Right forelimb (tissue), 1 donor: ENCODE results near the gene MRTFA.
"Not testable (repeated sequence)": the region's sequence is repeated elsewhere in the genome, so short reads cannot be mapped to it uniquely, and the experiment has no call there.

Source experiments
- DNase-seq: peaks from one replicate; pipeline ENCODE4 v3.0.0-alpha.2; 2018

MRTFA gene

DNA sequence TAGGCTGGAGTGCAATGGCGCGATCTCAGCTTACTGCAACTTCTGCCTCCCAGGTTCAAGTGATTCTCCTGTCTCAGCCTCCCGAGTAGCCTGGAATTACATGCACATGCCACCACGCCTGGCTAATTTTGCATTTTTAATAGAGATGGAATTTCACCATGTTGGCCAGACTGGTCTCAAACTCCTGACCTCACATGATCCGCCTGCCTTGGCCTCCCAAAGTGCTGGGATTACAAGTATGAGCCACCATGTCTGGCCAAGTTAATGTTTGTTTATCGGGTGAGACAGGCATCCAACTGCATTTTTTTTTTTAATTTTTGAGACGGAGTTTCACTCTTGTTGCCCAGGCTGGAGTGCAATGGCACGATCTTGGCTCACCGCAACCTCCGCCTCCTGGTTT, 20.1 kb upstream of the MRTFA start:
- DNase-seq: not testable (repeated sequence)

DNA sequence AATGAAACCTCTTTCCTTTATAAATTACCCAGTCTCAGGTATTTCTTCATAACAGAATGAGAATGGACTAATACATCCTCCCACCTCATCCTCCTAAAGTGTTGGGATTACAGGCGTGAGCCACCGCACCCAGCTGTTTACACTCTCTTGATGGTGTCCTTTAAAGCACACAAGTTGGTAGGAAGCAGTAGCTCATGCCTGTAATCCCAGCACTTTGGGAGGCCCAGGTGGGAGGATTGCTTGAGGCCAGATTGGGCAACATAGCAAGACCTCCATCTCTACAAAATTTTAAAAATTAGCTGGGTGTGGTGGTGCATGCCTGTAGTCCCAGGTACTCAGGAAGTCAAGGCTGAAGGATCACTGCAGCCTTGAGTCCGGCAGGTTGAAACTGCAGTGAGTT, 19.4 kb upstream of the MRTFA start:
- not testable (repeated sequence) for DNase-seq

DNA sequence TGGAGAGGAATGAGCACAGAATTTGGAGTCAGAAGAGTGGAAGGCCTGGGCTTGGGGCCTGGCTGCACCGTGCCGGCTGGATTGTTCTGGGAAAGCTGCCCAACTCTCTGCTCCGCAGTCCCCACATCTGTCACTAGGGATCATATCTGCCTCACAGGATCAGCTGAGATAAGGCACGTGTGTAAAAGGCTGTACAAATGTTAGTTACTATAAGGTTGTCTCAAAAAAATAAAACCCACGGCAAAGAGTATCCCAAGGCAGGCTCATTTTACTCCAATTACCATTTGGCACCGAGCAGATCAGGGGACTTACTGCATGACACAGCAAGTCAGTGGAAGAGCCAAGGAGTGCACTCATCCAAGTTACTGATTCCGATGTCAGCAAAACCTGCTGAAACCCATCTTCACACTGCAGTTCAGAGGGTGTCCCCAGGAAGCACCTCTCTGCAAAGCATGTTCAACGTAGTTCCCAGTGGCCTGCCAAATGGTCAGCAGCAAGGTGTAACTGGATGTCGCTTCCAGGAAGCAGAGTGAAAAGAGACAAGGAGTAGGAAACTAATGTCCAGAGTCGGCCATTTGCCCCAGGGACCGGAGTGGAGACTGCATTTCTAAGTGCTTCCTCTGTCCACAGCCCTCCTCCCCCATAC, 18.1 kb upstream of the MRTFA start:
- peak; percentile 76 for DNase-seq

DNA sequence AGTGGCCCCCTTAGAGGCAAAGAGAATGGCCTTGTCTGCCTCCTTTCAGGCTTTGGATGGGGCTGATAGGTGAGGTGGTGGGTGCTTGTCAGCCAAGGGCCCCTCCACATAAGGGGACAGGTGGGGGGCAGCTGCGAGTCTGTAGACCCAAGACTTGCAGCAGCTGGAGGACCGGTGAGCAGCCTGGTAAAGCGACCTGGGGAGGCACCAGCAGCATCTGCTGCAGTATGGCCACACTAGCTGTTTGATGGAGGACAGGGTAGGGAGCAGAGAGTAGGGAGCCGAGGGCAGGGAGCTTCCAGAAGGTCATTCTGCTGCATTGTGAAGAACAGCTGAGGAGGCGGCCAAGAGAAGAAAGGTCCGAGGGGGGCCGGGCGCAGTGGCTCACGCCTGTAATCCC, 16.8 kb upstream of the MRTFA start:
- no peak for DNase-seq

DNA sequence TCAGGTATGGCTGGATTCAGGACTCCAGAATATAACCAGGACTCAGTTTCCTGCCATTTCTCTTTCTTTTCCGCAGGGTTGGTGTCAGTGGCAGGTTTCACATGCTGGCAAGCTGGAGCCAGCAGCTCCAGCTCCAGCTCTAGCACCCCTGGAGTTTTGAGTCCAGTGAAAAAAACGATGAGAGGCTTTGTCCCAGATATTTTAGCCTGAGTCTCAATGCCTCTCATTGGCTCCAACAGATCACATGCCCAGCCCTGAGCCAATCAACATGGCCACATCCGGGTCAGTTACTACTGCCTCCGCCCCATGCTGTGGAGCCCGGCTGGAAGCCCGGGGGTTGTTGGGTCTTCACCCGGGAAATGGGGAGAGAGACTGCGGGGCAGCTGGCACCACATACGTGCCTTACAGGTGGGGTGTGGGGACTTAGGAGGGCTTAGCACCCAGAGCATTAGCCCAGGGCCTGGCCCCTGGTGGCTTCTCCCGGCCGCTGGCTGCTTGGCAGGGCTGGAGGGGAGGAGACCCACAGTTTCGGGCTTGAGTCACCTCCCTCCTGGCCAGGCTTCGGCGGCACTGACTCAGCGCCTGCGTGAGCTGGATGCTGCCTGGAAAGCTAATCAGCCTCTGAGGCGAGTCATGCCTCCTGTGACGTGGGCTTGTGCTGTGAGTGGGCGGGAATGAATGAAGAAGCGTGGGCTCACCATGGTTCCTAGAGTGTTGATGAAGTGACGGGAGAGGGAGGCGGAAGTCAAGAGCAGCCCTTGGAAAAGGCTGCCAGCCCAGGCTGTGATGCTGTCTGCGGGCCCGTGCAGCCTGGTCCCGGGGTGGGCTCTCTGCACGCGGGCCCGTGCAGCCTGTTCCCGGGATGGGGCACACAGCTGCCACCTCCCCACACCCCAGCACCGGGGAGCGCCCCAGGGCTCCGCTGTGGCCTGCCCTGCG, 15.3 kb upstream of the MRTFA start:
- DNase-seq: peak; percentile 96

DNA sequence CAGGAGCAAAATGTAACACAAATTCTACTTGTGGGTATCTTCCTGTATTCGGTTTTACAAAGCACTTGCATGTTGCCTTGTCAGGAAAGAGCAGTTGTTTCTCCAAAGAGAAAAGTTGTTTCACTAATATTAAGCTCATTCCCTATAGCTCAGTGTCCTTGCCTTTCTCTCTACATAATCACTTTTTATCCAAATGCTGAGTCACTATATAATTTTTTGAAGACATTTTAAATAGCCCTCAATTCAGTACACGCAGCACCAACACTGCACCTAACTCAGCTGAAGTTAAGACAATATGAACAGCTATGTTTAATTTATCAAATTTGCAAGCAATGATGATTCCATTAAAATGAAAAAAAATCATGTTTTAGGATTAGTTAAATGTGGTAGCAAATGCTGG, 14.5 kb upstream of the MRTFA start:
- DNase-seq: no peak

DNA sequence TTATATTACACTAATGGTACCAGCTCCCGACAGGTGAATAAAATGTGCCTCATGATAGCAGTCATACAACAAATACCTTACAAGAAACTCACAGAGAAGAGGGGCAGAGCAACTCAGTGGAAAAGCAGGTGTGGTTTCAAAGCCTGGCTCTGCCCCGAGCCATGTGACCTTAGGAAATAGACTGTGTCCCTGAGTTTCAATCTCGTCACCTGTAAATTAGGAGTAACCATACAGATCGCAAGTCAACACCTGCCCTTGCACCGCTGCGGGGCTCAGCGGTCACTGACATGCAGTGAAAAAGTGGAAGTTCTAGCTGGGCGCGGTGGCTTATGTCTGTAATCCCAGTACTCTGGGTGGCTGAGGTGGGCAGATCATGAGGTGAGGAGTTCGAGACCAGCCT, 11.9 kb upstream of the MRTFA start:
- no peak for DNase-seq

DNA sequence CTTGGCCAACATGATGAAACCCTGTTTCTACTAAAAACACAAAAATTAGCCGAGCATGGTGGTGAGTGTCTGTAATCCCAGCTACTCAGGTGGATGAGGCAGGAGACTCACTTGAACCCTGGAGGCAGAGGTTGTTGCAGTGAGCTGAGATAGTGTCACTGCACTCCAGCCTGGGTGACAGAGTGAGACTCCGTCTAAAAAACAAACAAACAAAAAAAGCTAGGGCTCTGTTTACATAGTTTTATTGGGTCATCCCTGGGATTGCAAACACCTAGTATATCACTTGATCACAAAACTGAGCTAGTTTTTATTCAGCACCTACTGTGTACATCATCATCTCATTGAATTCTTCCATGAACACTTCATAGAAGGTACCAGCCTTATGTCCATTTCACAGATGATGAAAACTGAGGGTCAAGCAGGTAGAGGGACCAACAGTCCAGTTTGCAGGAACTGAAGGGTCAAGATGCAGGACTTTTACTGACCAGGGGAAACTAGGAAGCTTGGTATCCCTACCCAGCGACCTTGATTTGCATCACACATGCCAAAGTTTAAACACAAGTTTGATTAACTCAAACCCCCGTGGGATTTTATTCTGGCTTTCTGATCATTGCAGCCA, 9.2 kb upstream of the MRTFA start:
- DNase-seq: no peak

DNA sequence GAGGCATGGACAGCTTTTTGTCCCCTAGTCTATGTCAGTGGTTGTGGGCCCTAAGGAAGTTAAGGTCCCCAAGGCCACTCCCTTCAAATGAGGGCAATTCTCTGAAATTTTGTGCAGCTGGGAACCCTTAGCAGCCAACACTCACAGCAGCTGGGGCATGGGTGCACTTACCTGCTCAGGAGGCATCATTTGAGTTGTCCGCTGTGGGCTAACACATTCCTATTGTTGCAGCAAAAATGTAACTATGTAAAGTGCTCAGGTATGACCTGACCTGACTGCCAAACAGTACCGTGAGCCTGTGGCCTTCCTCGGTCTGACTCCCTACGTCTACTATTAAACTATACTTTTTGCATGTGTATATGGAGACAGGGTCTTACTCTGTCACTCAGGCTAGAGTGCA, 5.8 kb upstream of the MRTFA start:
- no peak for DNase-seq

DNA sequence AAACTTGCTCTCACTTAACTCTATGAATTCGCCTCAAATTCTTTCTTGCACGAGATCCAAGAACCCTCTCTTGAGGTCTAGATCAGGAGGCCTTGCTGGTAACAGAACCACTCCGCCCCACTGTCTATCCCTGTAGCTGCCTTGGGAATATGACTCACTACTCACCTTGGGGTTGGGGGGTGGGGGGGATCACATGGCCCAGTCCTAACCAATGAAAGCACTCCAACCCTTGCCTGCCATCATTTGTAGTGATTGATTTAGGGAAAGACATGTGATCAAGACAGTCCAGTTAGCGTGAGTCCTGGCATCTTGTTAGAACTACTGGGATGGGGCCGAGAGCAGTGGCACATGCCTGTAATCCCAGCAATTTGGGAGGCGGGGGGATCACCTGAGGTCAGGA, 4.8 kb upstream of the MRTFA start:
- DNase-seq: no peak

DNA sequence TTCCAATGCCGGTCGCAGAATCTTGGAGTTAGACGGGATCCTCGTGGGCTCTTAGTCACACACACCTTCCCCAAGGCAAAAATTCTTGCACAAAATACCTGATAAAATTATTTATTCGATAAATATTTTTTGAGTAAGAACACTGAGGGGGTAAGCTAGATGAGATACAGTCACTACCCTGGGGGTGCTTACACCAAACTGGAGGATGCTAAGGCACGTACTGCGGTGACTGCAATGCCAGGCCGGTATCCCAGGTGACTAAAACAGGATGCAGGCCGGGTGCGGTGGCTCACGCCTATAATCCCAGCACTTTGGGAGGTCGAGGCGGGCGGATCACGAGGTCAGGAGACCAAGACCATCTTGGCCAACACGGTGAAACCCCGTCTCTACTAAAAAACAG, 1.7 kb upstream of the MRTFA start:
- no peak for DNase-seq

DNA sequence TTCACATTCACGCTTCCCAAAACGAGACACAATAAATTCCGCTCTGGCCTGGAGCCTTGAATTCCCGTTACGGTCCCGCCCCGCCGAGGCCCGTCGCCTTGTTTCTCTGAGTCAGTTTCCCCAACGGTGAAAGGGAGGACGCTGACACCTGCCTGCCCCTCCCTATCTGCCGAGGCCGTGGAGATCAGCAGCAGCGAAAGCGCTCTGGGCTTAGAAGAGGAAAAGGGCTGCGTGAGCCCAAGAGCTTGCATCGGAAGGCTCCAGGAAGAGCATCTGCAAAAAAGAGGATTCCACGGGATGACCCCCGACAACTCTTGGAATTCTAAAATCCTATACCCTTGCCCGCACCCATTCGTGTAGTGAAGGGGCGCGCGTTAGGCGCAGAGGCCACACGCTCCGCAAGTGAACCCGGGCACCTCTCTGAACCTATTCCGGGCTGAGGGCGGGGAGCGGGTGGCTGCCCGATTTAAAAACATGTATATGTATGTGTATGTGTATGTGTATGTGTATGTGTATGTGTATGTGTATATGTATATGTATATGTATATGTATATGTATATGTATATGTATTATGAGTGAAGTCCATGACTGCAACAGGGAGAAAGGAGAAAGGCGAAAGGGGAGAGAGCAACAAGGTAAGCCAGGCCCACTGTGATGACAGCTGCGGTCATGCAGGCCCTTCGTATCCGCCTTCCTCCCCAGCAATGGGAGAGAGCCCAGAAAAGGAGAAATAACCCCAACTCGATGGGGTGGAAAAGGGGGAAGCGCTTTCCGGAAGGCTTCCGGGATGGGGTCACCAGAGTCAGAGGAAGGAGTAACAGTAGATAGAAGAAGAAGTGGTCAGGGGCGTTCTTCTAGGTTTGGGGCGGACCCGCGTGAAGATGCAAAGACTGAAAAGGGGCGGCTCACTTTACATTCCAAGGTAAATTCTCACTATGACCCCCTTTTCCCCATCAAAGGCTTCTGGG, 948 bp upstream of the MRTFA start:
- peak; percentile 46 for DNase-seq

DNA sequence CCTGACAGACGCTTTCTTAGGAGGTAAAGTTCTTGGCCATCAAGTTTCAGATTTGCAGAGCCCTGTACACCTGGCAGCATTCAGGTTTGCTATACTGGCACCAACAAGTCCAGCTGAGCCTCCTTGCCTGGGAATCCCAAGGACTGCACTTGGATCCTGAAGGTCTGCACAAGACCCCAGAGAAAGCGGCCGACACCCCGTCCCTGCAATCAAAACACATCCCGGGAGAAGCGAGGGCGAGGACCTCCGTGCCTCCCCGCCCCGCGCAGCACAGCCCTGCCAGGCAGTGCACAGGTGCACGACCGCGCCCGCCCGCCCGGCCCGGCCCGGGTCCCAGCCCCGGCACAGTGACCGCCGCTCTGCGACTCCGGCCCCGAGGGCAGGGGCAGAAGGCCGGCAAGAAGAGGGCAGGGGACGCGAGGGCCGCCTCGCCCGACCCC, 559 bp downstream of the MRTFA start:
- no peak for DNase-seq

DNA sequence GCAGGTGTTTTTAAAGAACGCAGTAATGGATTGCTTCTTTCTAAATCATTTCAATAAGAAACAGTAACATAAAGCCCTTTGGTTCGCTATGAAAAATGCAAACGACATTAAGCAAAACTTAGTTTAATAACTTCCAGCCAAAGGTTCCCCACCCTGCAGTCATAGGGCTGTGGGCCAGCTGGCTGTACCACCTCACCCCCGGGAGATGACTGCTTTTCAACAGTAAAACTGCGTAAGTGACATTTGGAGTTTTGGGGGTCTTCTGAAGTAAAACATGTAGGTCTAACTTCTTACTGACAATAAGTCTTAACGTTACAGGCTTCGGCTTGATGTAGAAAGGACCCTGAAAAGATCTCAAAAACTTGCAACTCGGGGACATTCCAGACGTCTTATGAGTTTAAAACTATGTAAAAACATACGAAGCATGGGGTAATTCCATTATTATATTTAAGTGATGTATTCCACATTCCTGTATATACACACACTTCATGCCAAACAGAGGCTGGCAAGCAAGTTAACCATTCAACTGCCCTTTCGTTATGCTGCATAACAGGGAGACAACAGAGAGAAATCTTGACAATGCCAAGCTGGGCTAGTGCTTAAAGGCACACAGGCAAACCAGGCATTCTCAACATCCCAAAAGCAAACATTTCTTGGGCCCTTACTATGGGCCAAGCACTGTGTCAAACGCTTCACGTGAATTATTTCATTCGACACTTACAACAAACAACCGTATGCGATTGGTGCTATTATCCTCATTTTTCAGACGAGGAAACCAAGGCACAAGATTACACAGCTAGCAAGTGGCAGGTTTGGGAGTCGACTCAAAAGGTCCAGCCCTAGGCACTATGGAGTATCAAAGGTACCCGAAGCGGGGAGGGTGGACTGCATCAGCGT, 1.2 kb downstream of the MRTFA start:
- DNase-seq: peak; percentile 66

DNA sequence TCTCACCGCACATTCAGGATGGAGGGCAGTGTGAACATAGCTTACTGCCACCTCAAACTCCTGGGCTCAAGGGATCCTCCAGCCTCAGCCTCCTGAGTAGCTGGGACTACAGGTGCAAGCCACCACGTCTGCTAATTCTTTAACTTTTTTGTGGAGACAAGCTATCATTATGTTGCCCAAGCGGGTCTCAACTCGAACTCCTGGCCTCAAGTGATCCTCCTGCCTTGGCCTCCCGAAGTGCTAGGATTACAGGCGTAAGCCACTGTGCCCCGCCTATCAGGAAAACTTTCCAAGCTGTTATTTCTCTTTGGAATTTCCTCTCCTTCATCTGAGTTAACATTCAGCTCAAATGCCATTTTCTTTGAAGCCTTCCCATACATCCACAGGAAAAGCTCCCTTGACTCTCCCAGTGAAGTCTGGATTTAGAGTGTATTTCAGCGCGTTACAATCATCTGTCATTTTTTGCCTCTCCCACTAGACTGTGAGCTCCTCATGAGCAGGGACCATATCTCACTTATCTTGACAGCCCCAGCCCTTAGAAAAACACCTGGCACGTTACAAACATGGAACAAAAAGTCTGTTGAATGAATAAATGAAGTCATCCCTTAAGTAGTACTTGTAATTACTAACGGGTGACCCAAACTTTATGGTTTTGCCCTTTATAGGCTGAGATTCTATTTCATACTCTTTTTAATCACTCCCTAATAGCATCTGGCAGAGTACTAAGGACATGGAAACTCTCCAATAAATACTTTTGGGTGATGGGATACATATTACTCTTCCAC, 2.2 kb downstream of the MRTFA start:
- DNase-seq: no peak

DNA sequence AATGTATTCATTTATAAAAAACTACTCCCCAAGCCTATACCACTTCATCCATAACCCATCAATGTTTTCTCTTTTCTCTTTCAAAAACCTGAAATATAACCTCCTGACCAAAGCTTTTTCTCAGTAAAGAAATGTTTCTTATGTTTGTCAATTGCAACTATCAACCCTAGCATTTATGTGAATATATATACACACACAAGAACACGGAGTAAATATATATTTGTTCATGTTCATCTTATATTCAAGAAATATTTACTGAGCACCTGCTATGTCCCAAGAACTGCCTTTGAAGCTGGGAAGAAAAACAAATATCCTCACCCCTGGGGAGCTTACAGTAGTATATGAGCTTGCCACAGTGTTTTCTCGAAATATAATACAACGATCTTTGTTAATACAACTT, 3.5 kb downstream of the MRTFA start:
- DNase-seq: no peak

DNA sequence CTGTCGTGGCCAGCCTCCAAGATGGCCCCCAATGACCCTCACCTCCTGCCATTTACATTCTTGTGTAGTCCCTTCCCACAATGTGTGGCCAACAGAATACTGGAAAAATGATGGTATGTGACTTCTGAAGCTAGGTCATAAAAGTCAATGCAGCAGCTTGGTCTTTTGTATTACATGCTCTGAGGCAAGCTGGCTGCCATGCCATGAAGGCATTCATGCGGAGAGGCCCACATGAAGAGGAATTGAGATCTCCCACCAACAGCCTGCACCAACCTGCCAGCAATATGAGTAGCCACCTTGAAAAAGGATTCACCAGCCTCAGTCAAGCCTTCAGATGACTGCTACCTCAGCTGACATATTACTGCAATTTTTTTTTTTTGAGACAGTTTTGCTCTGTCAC, 4.6 kb downstream of the MRTFA start:
- no peak for DNase-seq

DNA sequence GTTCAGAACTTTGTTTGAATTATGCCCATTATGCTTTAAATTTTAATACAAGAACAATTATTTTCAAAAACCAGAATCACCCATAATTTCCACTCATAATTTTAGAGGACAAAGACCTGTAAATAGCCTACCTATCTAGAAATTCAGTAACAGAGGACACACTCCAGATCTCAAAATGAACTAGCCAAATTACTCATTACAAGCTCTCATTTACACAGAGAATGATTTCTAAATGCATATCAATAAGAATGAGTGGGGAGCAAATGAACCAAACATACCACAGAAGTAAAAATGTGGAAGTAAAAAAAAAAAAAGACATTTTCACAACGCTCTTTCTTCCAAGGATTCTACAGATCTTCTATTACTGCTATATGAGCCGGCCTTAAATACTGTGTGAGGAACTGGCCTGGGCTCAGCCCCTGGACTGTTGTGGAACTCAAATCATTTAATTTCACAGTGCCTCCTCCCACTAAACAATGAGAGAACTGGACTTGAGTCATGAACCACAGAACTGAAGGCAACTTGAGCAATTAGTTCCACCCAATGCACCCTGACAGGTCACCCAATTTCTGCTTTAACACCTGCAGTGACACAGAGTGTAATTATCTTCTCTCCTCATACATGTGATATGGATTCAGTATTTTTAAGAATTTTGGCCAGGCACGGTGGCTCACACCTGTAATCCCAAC, 8.0 kb downstream of the MRTFA start:
- DNase-seq: no peak

DNA sequence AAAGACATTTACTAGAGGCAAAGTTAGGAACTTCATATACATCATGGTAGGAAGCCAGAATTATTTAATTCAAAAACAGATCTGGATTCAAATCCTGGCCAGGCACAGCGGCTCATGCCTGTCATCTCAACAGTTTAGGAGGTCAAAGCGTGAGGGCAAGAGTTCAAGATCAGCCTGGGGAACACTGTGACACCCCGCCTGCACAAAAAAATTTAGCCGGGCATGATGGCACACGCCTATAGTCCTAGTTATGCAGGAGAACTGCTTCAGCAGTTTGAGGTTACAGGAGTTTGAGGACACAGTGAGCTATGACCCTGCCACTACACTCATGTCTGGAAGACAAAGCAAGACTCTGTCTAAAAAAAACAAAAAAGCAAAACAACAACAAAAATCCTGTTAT, 8.9 kb downstream of the MRTFA start:
- DNase-seq: no peak

DNA sequence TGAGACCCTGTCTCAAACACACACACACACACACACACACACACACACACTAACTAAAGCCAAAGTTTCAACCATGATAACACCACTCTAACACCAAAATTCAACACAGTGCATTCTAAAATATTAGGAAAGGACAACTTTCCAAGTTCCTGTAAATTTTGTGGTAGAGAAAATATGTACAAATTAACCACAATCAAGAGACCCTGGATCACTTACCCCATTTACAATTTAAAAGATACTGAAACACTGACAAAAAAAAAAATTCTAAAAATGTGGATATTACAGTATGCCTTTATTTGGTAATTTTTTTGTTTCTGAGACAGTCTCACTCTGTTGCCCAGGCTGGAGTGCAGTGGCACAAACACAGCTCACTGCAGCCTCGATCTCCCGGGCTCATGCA, 9.7 kb downstream of the MRTFA start:
- no peak for DNase-seq
